OCI-M1 (cell line): ENCODE measurements around the gene GLOD5.
A peak's percentile ranks its signal among the peaks of the same experiment; 100 is the strongest.

Experiments
- DNase-seq: peaks from one replicate; lab custom pipeline; 2025; lab: John Stamatoyannopoulos, UW

Gene GLOD5

GRCh38 chrX:48753708-48754228 lies 7.8 kb upstream of the GLOD5 start:
- DNase-seq: no peak

DNA sequence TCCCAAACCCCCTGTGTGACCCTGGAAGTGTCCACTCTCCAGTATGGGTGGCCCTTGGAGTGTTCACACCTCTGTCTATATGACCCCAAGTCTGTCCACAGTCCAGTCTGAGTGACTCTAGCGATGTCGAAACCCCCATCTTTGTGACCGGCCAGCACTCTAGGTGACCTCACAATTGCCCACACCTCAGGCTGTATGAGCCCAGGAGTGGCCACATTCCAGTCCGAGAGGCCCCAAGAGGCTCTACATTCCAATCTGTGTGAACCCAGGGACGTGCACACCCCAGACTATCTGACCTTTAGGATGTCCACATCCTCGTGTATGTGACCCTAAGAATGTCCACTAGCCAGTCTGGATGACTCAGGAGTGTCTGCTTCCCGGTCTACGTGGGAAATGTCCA lies 7.3 kb upstream of the GLOD5 start:
- no peak for DNase-seq

DNA sequence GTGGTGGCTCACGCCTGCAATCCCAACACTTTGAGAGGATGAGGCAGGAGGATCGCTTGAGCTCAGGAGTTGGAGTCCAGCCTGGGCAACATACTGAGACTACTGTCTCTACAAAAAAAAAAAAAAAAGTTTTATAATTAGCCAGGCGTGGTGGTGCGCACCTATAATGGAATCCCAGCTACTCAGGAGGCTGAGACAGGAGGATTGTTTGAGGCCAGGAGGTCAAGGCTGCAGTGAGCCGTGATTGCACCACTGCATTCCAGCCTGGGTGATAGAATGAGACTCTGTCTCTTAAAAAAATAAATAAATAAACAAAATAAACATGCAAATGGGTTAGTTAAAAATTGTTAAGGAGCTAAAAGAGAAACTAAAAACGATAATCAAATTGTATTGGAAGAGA lies 7.7 kb downstream of the GLOD5 start:
- DNase-seq: no peak

GRCh38 chrX:48770296-48770695 lies 8.7 kb downstream of the GLOD5 start:
- DNase-seq: no peak

- no peak for DNase-seq
Observed at GRCh38 chrX:48772602-48773001, 11.1 kb downstream of the GLOD5 start.

DNA sequence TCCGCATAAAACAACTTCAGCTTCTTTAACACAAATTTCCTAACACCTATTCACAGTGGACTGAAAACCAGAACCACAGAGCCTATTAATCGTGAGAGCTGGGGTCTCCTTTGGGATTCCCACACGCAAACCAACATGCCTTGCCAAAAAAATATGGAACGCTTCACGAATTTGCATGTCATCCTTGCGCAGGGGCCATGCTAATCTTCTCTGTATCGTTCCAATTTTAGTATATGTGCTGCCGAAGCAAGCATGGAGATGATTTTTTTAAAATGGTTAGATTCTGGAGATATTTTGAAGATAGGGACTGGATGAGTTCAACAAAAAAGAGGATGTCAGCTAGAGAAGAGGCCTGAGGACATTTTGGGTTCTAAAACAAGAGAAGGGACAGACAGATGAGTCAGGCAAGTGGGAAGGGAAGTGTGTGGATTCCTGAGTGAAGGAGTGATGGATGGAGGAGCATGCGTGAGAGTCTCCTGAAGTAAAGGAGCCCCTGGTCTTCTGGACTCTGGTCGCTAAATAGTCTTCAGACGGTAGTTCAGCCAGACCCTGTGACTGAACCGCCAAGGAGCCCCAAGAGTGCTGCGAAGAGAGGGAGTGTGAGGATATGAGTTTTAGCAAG lies 15.4 kb downstream of the GLOD5 start:
- DNase-seq: no peak

GRCh38 chrX:48779399-48779798 lies 17.9 kb downstream of the GLOD5 start:
- DNase-seq: no peak

DNA sequence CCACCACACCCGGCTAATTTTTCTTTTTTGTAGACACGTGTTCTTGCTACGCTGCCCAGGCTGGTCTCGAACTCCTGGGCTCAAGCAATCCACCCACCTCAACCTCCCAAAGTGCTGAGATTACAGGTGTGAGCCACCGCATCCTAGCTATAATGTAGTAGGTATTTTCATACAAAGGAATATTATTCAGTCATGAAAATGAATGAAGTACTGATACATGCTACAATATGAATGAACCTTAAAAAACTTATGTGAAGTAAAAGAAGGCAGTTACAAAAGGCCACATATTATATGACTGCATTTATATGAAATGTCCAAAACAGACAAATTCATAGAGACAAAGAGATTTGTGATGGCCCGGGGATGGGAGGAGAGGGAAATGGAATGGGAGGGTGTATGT lies 20.2 kb downstream of the GLOD5 start:
- no peak for DNase-seq

GRCh38 chrX:48782216-48782615 lies 20.7 kb downstream of the GLOD5 start:
- DNase-seq: peak; percentile 44

DNA sequence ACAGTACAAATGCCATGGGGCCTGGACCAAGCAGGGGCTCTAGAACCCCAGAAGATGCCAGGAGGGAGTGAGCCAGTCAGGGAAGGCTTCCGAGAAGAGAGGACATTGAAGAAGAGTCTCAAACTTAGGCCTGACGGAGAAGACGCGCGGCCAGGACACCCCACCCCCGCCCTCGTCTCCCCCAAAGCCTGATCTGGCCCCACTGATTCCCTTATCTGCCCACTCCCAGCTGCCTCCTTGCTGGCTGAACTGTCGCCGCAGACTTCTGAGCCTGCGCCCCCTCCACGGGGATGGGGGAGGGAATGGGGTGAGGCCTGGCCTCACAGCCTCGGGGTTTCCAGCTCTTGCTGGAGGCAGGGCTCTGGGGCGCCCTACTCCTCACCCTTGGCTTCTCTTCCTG lies 21.2 kb downstream of the GLOD5 start:
- DNase-seq: peak; percentile 90

GRCh38 chrX:48784726-48785125 lies 23.2 kb downstream of the GLOD5 start:
- DNase-seq: peak; percentile 47

DNA sequence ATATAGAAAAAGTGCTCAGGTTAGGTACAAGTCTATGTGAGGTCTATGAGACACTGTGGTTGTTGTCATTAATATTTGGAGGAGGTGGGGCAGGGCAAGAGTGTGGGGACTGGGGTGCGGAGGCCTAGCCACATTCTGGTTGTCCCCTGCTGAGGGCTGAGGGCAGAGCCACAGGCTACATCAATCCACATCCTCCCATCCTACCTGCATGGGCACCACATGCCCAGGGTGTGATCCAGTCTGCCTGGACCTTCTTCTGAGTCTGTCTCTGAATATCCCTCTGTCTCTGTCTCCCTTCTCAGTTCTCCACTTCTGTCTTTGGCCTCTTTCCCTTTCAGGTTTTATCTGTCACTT lies 23.6 kb downstream of the GLOD5 start:
- DNase-seq: peak; percentile 48

- peak; percentile 86 for DNase-seq
Observed at GRCh38 chrX:48785540-48786214, 24.1 kb downstream of the GLOD5 start.

- DNase-seq: peak; percentile 86
Observed at GRCh38 chrX:48786341-48786800, 24.8 kb downstream of the GLOD5 start, which contains the start of gene GATA1. TSS of gene GATA1 (plus strand) at chrX:48786590. CDS start at chrX:48791110, 4,520 bp downstream.

GRCh38 chrX:48786825-48787504 lies 25.4 kb downstream of the GLOD5 start:
- DNase-seq: no peak

DNA sequence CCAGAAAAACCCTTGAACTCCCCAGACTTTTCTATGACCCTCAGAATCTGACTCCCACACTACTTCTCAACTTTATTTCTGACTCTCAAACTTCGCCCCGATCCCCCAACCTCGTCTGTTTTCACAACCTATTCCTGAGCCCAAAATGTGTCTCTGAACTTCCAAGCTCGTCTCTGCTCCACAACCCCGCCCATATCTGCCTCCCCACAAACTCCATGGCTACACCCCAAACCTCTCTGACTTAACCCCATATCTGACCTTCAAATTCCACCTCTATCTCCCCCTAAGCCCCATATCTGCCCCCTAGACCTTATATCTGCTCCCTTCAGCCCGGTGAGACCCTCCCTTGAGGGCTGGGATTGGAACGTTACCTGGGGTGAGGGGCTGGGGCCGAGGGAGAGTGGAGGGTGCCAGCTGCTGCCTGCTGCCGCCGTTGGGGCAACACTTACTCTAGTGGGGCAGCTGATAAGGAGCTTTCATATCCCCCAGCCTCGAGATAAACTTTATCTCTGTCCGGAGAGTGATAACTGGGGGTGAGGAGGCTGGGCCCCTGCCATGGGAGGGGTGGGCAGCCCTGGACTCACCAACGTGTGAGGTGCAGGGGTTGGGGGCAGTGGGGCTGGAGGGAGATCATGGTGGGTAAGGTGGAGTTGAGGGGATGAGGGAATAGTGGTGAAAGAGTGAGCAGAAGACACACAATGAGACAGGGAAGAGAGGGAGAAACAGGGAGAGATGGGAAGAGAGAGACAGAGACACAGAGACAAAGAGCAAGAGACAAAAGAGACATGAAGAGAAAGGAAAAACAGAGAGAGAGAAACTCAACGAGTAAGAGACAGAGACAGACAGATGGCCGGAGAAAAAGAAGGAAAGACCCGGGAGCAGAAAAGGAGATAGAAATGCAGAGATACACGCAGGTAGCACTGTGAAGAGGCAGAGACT lies 26.2 kb downstream of the GLOD5 start:
- DNase-seq: no peak

DNA sequence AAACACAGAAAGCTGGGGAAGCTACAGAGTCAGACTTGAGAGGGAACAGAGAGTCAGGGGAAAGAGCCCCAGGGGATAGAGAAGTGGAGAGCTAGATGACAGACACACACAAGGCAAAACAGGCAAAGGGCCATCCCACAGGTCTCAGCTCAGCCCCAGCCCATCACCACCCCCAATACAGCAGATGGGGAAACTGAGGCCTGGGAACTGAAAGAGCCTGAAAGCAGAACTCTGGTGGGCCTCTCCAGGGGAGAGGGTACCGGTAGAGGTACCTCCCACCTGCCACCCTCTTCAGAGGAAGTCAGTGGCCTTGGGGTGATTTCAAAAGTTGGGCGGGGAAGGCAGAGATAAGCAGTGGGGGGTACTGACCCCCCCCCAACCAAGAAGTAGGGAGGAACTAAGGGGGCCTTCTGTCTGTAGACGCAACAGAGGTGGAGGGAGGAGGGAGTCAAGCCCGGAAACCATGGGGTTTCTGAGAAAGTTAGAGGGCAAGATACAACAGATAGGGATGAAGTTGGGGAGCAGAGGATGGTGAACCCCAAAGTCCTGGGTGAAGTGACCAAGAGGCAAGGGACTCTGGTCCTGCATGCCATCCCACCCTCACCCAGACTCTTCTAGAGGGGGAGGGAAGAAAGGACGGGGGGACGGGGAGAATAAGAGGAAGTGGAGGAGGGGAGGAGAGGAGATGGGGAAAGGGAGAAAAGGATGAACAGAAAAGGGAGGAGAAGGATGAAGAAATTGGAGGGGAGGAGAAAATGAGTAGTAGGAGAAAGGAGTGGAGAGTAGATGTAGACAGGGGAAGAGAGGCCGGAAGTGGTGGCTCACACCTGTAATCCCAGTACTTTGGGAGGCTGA lies 28.0 kb downstream of the GLOD5 start:
- DNase-seq: peak; percentile 57

GRCh38 chrX:48790477-48790876 lies 28.9 kb downstream of the GLOD5 start:
- DNase-seq: no peak

GRCh38 chrX:48791063-48791820 lies 29.7 kb downstream of the GLOD5 start:
- DNase-seq: no peak

GRCh38 chrX:48792219-48792618 lies 30.7 kb downstream of the GLOD5 start:
- no peak for DNase-seq
